ENCODE data around the gene IGF2BP2.

The IGF2BP2 gene

DNA sequence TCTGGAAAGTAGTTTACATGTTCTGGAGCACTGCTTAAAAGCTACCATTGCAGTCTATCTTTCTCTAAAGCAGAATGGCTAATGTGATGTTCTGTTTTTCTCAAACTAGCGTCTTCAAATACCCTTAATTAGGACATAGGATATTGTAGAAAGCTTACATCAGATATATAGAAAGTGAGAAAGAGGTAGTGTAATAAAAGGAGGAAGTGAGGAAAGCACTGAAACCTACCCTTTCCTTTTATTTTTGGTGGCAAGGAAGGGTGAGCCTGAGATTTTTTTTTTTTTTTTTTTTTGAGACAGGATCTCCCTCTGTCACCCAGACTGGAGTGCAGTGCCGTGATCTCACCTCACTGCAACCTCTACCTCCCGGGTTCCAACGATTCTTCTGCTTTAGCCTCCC is 229.3 kb downstream of the IGF2BP2 start:
- H3K4me3 ChIP-seq = no peak overlapping the region
- DNase-seq (ENCODE audit: low spot score) = no peak
- no peak overlapping the region for H3K27ac ChIP-seq
- TF ChIP-seq, protein P1, sequence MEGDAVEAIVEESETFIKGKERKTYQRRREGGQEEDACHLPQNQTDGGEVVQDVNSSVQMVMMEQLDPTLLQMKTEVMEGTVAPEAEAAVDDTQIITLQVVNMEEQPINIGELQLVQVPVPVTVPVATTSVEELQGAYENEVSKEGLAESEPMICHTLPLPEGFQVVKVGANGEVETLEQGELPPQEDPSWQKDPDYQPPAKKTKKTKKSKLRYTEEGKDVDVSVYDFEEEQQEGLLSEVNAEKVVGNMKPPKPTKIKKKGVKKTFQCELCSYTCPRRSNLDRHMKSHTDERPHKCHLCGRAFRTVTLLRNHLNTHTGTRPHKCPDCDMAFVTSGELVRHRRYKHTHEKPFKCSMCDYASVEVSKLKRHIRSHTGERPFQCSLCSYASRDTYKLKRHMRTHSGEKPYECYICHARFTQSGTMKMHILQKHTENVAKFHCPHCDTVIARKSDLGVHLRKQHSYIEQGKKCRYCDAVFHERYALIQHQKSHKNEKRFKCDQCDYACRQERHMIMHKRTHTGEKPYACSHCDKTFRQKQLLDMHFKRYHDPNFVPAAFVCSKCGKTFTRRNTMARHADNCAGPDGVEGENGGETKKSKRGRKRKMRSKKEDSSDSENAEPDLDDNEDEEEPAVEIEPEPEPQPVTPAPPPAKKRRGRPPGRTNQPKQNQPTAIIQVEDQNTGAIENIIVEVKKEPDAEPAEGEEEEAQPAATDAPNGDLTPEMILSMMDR (IDR thresholded peaks at IDR 0.05) = no peak

DNA sequence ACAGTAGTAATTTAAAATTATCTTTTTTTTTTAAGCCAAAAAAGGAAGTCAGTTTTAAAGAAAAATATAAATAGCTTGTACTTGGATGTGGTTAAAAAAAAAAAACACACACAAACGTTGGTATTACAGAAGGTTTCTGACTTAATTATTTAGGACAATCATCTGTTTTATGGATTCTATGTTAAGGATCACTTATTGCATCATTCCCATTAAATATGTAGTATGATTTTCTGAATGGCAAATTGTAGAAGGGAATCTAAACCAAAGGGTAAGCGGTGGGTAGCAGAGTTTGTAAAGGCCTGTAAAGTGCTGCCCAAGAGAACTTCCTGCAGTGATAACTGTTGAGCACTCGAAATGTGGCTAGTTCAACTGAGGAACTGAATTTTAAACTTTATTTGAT is 230.8 kb downstream of the IGF2BP2 start:
- Histone ChIP-seq H3K27ac (no peak overlapping the region), H3K4me3 (no peak overlapping the region)
- no peak for DNase-seq (ENCODE audit: low spot score)
- TF ChIP-seq, protein P1 (IDR thresholded peaks at IDR 0.05) = no peak

All from coronary artery (tissue), 2 donors.